IMR-90 (cell line): ENCODE measurements around the gene TIGIT. TPM values are rescaled to one million over a fixed set of nuclear protein-coding genes. Genes with fewer than 3 reads are reported as not detected.
A peak's percentile ranks its signal among the peaks of the same experiment; 100 is the strongest.

Source experiments
- ATAC-seq: fragments of 200-7000 bp; cut with Tn5 transposase; 2 replicates; pipeline ENCODE4 v1.9.1; 2020; ENCODE audit warnings: low read depth, mild to moderate bottlenecking, moderate library complexity
- BruUV-seq: library from RNA; stranded (reverse); fragments of 400-500 nt; replicated peaks from 2 replicates; lab custom pipeline; 2021; lab: Mats Ljungman, UMichigan
- CTCF ChIA-PET: fragments of 300-600 bp; formaldehyde crosslinking; extraction: SDS; loops from one replicate; lab custom pipeline; 2021; ENCODE audit warnings: antibody characterized with exemption; lab: Yijun Ruan, JAX
- POLR2A ChIA-PET: fragments of 300-600 bp; sonication (Branson Sonifier 250); formaldehyde crosslinking; loops from one replicate; lab custom pipeline; 2022; ENCODE audit warnings: antibody characterized with exemption; ENCODE audit not compliant: unreplicated experiment; lab: Charles Lee
- DNase-seq: peaks from one replicate; pipeline ENCODE4 v3.0.0; 2013
- H2AFZ ChIP-seq: replicated peaks from 2 replicates; pipeline ENCODE3; 2013; ENCODE audit warnings: low read length, mild to moderate bottlenecking; ENCODE audit not compliant: poor library complexity
- H2AK5ac ChIP-seq: 2 replicates; pipeline ENCODE4 v1.6.1; 2013; ENCODE audit warnings: low read depth, low read length, inconsistent platforms
- H2AK9ac ChIP-seq: replicated peaks from 2 replicates; pipeline ENCODE3; 2013; ENCODE audit warnings: mild to moderate bottlenecking, low read depth, low read length, moderate library complexity; ENCODE audit not compliant: poor library complexity
- H2BK120ac ChIP-seq: 2 replicates; pipeline ENCODE4 v1.6.1; 2013; ENCODE audit warnings: low read depth, low read length, inconsistent platforms
- H2BK15ac ChIP-seq: 3 replicates; pipeline ENCODE4 v1.6.1; 2013; ENCODE audit warnings: low read depth, low read length, inconsistent platforms
- H2BK20ac ChIP-seq: 2 replicates; pipeline ENCODE4 v1.6.1; 2013; ENCODE audit warnings: low read depth, mild to moderate bottlenecking, inconsistent platforms, low read length, moderate library complexity
- H2BK5ac ChIP-seq: 2 replicates; pipeline ENCODE4 v1.6.1; 2013; ENCODE audit warnings: mild to moderate bottlenecking, low read depth, low read length, inconsistent platforms; ENCODE audit not compliant: poor library complexity, severe bottlenecking
- H3K14ac ChIP-seq: replicated peaks from 2 replicates; pipeline ENCODE4 v1.6.1; 2013; ENCODE audit warnings: low read depth, low read length, inconsistent platforms
- H3K18ac ChIP-seq: 2 replicates; pipeline ENCODE4 v1.6.1; 2013; ENCODE audit warnings: low read depth, low read length, control low read depth
- H3K23ac ChIP-seq: 2 replicates; pipeline ENCODE4 v1.6.1; 2013; ENCODE audit warnings: low read depth, low read length, inconsistent platforms
- H3K27ac ChIP-seq: 2 replicates; pipeline ENCODE4 v1.5.1; 2013; ENCODE audit warnings: mild to moderate bottlenecking, control low read depth, low read length; ENCODE audit not compliant: insufficient read depth
- H3K27me3 ChIP-seq: 2 replicates; pipeline ENCODE4 v1.6.1; 2013; ENCODE audit warnings: low read length; ENCODE audit not compliant: control insufficient read depth, insufficient read depth
- H3K36me3 ChIP-seq: 2 replicates; pipeline ENCODE4 v1.6.1; 2013; ENCODE audit warnings: low read length, mixed read lengths; ENCODE audit not compliant: control insufficient read depth, insufficient read depth
- H3K4ac ChIP-seq: 2 replicates; pipeline ENCODE4 v1.6.1; 2013; ENCODE audit warnings: low read depth, low read length, inconsistent platforms
- H3K4me1 ChIP-seq: 2 replicates; pipeline ENCODE4 v1.6.1; 2013; ENCODE audit warnings: low read length, mixed read lengths; ENCODE audit not compliant: control insufficient read depth, insufficient read depth
- H3K4me2 ChIP-seq: 2 replicates; pipeline ENCODE4 v1.6.1; 2013; ENCODE audit warnings: low read depth, mild to moderate bottlenecking, control low read depth, low read length, moderate library complexity
- H3K4me3 ChIP-seq: 2 replicates; pipeline ENCODE4 v1.5.1; 2013; ENCODE audit warnings: low read depth, mild to moderate bottlenecking, control low read depth, low read length, moderate library complexity; ENCODE audit not compliant: insufficient read depth
- H3K56ac ChIP-seq: 2 replicates; pipeline ENCODE4 v1.6.1; 2013; ENCODE audit warnings: low read length, inconsistent platforms; ENCODE audit not compliant: insufficient read depth; ENCODE audit errors: extremely low read depth
- H3K79me1 ChIP-seq, 2 experiments: 2 replicates each; pipeline ENCODE4 v1.6.1; 2013; ENCODE audit warnings: low read length in 2 of 2, inconsistent platforms in 1 of 2, low read depth in 1 of 2
- H3K9ac ChIP-seq: 2 replicates; pipeline ENCODE4 v1.6.1; 2013; ENCODE audit warnings: low read depth, low read length, control low read depth
- H3K9me1 ChIP-seq: 2 replicates; pipeline ENCODE4 v1.6.1; 2013; ENCODE audit warnings: low read length, inconsistent platforms; ENCODE audit not compliant: insufficient read depth
- H3K9me3 ChIP-seq: 2 replicates; pipeline ENCODE4 v1.6.1; 2013; ENCODE audit warnings: low read length; ENCODE audit not compliant: control insufficient read depth, insufficient read depth
- H4K20me1 ChIP-seq: 2 replicates; pipeline ENCODE4 v1.6.1; 2013; ENCODE audit warnings: low read length, inconsistent platforms; ENCODE audit not compliant: insufficient read depth
- H4K5ac ChIP-seq: 2 replicates; pipeline ENCODE4 v1.6.1; 2013; ENCODE audit warnings: mild to moderate bottlenecking, low read depth, low read length, control low read depth
- H4K8ac ChIP-seq, 2 experiments: 2 replicates each; pipeline ENCODE4 v1.6.1; 2013; ENCODE audit warnings: low read depth in 2 of 2, low read length in 2 of 2, control low read depth in 1 of 2, inconsistent platforms in 1 of 2
- H4K91ac ChIP-seq: 2 replicates; pipeline ENCODE4 v1.6.1; 2013; ENCODE audit warnings: low read depth, low read length, inconsistent platforms; ENCODE audit not compliant: insufficient read depth
- CEBPB ChIP-seq: IDR thresholded peaks from 2 replicates; pipeline ENCODE4 v1.6.1; 2012; ENCODE audit warnings: low read depth, low read length, improper control_type of control experiment
- CHD1 ChIP-seq: IDR thresholded peaks from 2 replicates; pipeline ENCODE4 v1.6.1; 2012; ENCODE audit warnings: low read depth, low read length, improper control_type of control experiment
- WGBS, 2 experiments: methylation state at CpG; one replicate each; pipeline versions ENCODE4 v1.1.5 to v1.1.7; 2013; ENCODE audit warnings: missing lambda C conversion rate in 2 of 2; ENCODE audit not compliant: insufficient read length in 1 of 2; ENCODE audit errors: extremely low coverage in 2 of 2; 5-methylcytosine and 5-hydroxymethylcytosine counted together
- dilution Hi-C: fragments of 300-500 bp; cut with HindIII; formaldehyde crosslinking; loops from one replicate; pipeline ENCODE4 v1.14.3; 2018; ENCODE audit warnings: low sequenced_read_pairs; ENCODE audit not compliant: unreplicated experiment
- in situ Hi-C: fragments of 300-500 bp; cut with MboI; formaldehyde crosslinking; loops from 3 replicates; pipeline ENCODE4 v1.14.3; 2019; ENCODE audit warnings: low sequenced_read_pairs, inconsistent platforms, mixed read lengths
- intact Hi-C: fragments of 100-400 bp; cut with micrococcal nuclease; formaldehyde crosslinking; loops from 2 replicates; pipeline ENCODE4 v1.10.0; 2022
- polyA plus RNA-seq, 3 experiments: library from polyadenylated mRNA; depleted of rRNA; stranded (reverse); fragments of >200 nt; gene quantifications; 2 replicates each; pipeline ENCODE4 v1.2.3, GENCODE V29; 2012; ENCODE audit warnings: low replicate concordance in 1 of 3
- total RNA-seq: library from RNA; depleted of rRNA; stranded (reverse); fragments of >200 nt; gene quantifications from 2 replicates; pipeline ENCODE4 v1.2.3, GENCODE V29; 2012

TIGIT gene
- total and polyA plus RNA-seq, 2 of the 4 experiments (the other 2 are of a cell fraction), result not detected

- in situ Hi-C loops, result no loop called here
- no peak overlapping the region for H3K18ac ChIP-seq
- H3K27me3 ChIP-seq, result no peaks in the 10 kb centered on the region
- peaks cover 15% of the 10 kb centered on the region for H3K36me3 ChIP-seq
- no peak overlapping the region for H2AFZ ChIP-seq
- no peaks in the 10 kb centered on the region for H4K20me1 ChIP-seq
- H4K5ac ChIP-seq, result no peak overlapping the region
- no peak overlapping the region for H2BK120ac ChIP-seq
- no peak overlapping the region for H3K4ac ChIP-seq
- intact Hi-C loops, result loop anchor here (10.0 kb wide), 2 partner anchors 182 to 492 kb away; no protein-coding TSS in a partner anchor
- no peak overlapping the region for H3K27ac ChIP-seq
- no peak overlapping the region for H3K4me3 ChIP-seq
- H4K8ac ChIP-seq, result no peak overlapping the region
- DNase-seq, result no peak
- H2AK5ac ChIP-seq, result no peak overlapping the region
- no peaks in the 10 kb centered on the region for H3K4me1 ChIP-seq
- H3K23ac ChIP-seq, result no peak overlapping the region
- H2BK5ac ChIP-seq, result no peak overlapping the region
- no peak overlapping the region for H2BK20ac ChIP-seq
- no peak overlapping the region for H2BK15ac ChIP-seq
- no peaks in the 10 kb centered on the region; a peak in 1 of 4 replicates for H3K79me1 ChIP-seq
- no peak for ATAC-seq
- BruUV-seq, result no TSS peak
- H2AK9ac ChIP-seq, result no peak overlapping the region
- dilution Hi-C loops, result no loop called here
- TF ChIP-seq CEBPB (peak; percentile 73), CHD1 (no peak)
- H3K9me3 ChIP-seq, result no peaks in the 10 kb centered on the region
- no CpG with 5 or more reads among the region's 3 CpGs for WGBS, 2 experiments
- POLR2A ChIA-PET, result interaction anchor here (0.6 kb wide), 1 partner anchor 1804 kb away, joined by 3 read pairs; no protein-coding TSS in a partner anchor
- no peak overlapping the region for H3K4me2 ChIP-seq
- H3K14ac ChIP-seq, result no peak overlapping the region
- H3K9me1 ChIP-seq, result no peaks in the 10 kb centered on the region
- H3K56ac ChIP-seq, result no peak overlapping the region
- CTCF ChIA-PET, result interaction anchor here (0.6 to 1.5 kb wide), 2 partner anchors 12 to 479 kb away, joined by 4 to 5 read pairs; no protein-coding TSS in a partner anchor
- H4K91ac ChIP-seq, result no peak overlapping the region
- no peak overlapping the region for H3K9ac ChIP-seq
Measured at GRCh38 chr3:114336857-114337256, 43.0 kb downstream of the TIGIT start.
